Neural crest cell (in vitro differentiated cells): ENCODE results near the gene POTEG. TPM values are rescaled to one million over a fixed set of nuclear protein-coding genes. Genes with fewer than 3 reads are reported as not detected.
"Not testable (repeated sequence)": the region's sequence is repeated elsewhere in the genome, so short reads cannot be mapped to it uniquely, and the experiment has no call there.

Source experiments
- DNase-seq: peaks from one replicate; pipeline ENCODE4 v3.0.0; 2021; ENCODE audit warnings: low read depth, mixed read lengths, low spot score
- H3K27ac Mint-ChIP-seq: one replicate; pipeline ENCODE4 v1.8.0; 2021; ENCODE audit warnings: mild to moderate bottlenecking, mixed read lengths; ENCODE audit not compliant: unreplicated experiment
- H3K27me3 Mint-ChIP-seq: 2 replicates; pipeline ENCODE4 v1.8.0; 2021; ENCODE audit warnings: low read depth, mild to moderate bottlenecking, mixed read lengths
- H3K36me3 Mint-ChIP-seq: 2 replicates; pipeline ENCODE4 v1.8.0; 2021; ENCODE audit warnings: low read depth, mild to moderate bottlenecking, mixed read lengths
- H3K4me1 Mint-ChIP-seq: 2 replicates; pipeline ENCODE4 v1.8.0; 2021; ENCODE audit warnings: mixed read lengths
- H3K4me3 Mint-ChIP-seq: one replicate; pipeline ENCODE4 v1.8.0; 2021; ENCODE audit warnings: mild to moderate bottlenecking, mixed read lengths
- H3K9me3 Mint-ChIP-seq: 2 replicates; pipeline ENCODE4 v1.8.0; 2021; ENCODE audit warnings: mixed read lengths
- total RNA-seq: library from RNA; stranded (reverse); gene quantifications from 2 replicates; pipeline ENCODE4 v1.2.1, GENCODE V29; 2021

POTEG gene
- total RNA-seq, 1 donor from 2014 or later = not detected

GRCh38 chr14:19361636-19362253, 72.4 kb downstream of the POTEG start:
- not testable (repeated sequence) for H3K9me3 Mint-ChIP-seq, H3K36me3 Mint-ChIP-seq, H3K27me3 Mint-ChIP-seq, DNase-seq, H3K27ac Mint-ChIP-seq, H3K4me3 Mint-ChIP-seq, H3K4me1 Mint-ChIP-seq

- H3K4me1 Mint-ChIP-seq, H3K27ac Mint-ChIP-seq, H3K4me3 Mint-ChIP-seq, H3K27me3 Mint-ChIP-seq, H3K9me3 Mint-ChIP-seq, DNase-seq, H3K36me3 Mint-ChIP-seq: not testable (repeated sequence)
Measured at GRCh38 chr14:19360937-19361635, 73.1 kb downstream of the POTEG start.
